Sigmoid colon (tissue), 3 donors: Measurements from ENCODE around the gene FKBP3.

Source experiments
- CTCF ChIP-seq, 4 experiments: fragments of 450-650 bp in 3 of 4; fragments of 200-600 bp in 1 of 4; IDR thresholded peaks; one replicate each; pipeline ENCODE4 v1.5.1; 2016 to 2019; ENCODE audit warnings: antibody characterized with exemption in 4 of 4, mild to moderate bottlenecking in 3 of 4, moderate library complexity in 2 of 4
- POLR2A ChIP-seq, 2 donors: fragments of 450-650 bp; IDR thresholded peaks; one replicate each; pipeline ENCODE4 v1.6.1; 2016; ENCODE audit warnings: antibody characterized with exemption in 2 of 2, mild to moderate bottlenecking in 2 of 2, moderate library complexity in 2 of 2

GRCh38 chr14:45145214-45145613 is 10.9 kb upstream of the FKBP3 start:
- TF ChIP-seq CTCF (IDR thresholded peaks at IDR 0.05) (no peak), POLR2A (IDR thresholded peaks at IDR 0.05) (no peak)
